Ovary (tissue), 3 donors: ENCODE results near the gene FOXK2.

Experiments
- EP300 ChIP-seq: sonication (generic); formaldehyde crosslinking; IDR thresholded peaks from one replicate; pipeline ENCODE4 v1.6.1; 2017; ENCODE audit warnings: antibody characterized with exemption
- POLR2A ChIP-seq: fragments of 450-650 bp; IDR thresholded peaks from one replicate; pipeline ENCODE4 v1.6.1; 2017; ENCODE audit warnings: antibody characterized with exemption, mild to moderate bottlenecking, moderate library complexity
- TF ChIP-seq, protein P1 (sequence below), 3 donors: fragments of 450-650 bp in 2 of 3; fragments of 200-600 bp in 1 of 3; IDR thresholded peaks; one replicate each; pipeline versions ENCODE4 v1.5.1 to v1.8.0; 2016 to 2022; ENCODE audit warnings: antibody characterized with exemption in 3 of 3, mild to moderate bottlenecking in 1 of 3
- donor health status: DM: no; HTN: no; CAD: no.

DNA sequence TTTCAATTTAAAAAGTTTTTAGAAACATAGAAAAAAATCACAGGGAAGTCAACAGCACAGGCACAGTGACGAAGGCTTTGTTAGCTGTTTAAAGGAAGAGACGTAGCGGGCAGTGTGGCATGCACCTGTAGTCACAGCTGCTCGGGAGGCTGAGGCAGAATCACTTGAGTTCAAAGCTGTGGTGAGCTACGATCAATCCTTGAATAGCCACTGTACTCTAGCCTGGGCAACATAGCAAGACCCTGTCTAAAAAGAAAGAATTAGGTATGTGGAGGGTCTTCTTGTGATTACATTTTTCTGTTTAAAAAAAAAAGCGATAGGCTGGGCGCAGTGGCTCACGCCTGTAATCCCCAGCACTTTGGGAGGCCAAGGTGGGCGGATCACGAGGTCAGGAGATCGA lies 50.1 kb downstream of the FOXK2 start:
- no peak for TF ChIP-seq POLR2A
- TF ChIP-seq, protein P1, sequence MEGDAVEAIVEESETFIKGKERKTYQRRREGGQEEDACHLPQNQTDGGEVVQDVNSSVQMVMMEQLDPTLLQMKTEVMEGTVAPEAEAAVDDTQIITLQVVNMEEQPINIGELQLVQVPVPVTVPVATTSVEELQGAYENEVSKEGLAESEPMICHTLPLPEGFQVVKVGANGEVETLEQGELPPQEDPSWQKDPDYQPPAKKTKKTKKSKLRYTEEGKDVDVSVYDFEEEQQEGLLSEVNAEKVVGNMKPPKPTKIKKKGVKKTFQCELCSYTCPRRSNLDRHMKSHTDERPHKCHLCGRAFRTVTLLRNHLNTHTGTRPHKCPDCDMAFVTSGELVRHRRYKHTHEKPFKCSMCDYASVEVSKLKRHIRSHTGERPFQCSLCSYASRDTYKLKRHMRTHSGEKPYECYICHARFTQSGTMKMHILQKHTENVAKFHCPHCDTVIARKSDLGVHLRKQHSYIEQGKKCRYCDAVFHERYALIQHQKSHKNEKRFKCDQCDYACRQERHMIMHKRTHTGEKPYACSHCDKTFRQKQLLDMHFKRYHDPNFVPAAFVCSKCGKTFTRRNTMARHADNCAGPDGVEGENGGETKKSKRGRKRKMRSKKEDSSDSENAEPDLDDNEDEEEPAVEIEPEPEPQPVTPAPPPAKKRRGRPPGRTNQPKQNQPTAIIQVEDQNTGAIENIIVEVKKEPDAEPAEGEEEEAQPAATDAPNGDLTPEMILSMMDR (IDR thresholded peaks at IDR 0.05): no peak
- no peak for TF ChIP-seq EP300
